Thoracic aorta (tissue), 2 donors: Measurements from ENCODE around the gene MAPKAPK3. TPM values are rescaled to one million over a fixed set of nuclear protein-coding genes. Genes with fewer than 3 reads are reported as not detected.

ENCODE experiments used
- ATAC-seq: fragments of 150-250 bp; one replicate; pipeline ENCODE4 v1.8.0; 2017; ENCODE audit warnings: low read depth; ENCODE audit not compliant: insufficient number of reproducible peaks, low FRiP score
- DNase-seq: peaks from one replicate; pipeline ENCODE4 v3.0.0-alpha.2; 2020; ENCODE audit warnings: low spot score
- H3K27ac ChIP-seq, 2 donors: fragments of 200-600 bp; sonication (generic); 1 replicate in 1 of 2; 2 replicates in 1 of 2; pipeline ENCODE4 v1.5.1; 2016; ENCODE audit warnings: mild to moderate bottlenecking in 2 of 2, moderate library complexity in 2 of 2
- H3K27me3 ChIP-seq: fragments of 200-600 bp; sonication (generic); replicated peaks from 2 replicates; pipeline ENCODE4 v1.6.0; 2016; ENCODE audit warnings: mild to moderate bottlenecking; ENCODE audit not compliant: insufficient read depth
- H3K36me3 ChIP-seq: fragments of 200-600 bp; sonication (generic); one replicate; pipeline ENCODE4 v1.5.1; 2016
- H3K4me1 ChIP-seq, 2 donors: fragments of 200-600 bp; sonication (generic); 1 replicate in 1 of 2; 2 replicates in 1 of 2; pipeline versions ENCODE4 v1.5.1 to v1.6.0; 2016; ENCODE audit warnings: low read depth in 2 of 2, mild to moderate bottlenecking in 1 of 2; ENCODE audit not compliant: control insufficient read depth in 1 of 2
- H3K4me3 ChIP-seq: fragments of 200-600 bp; sonication (generic); 2 replicates; pipeline ENCODE4 v1.5.1; 2016; ENCODE audit warnings: mild to moderate bottlenecking
- H3K9me3 ChIP-seq: fragments of 200-600 bp; sonication (generic); 2 replicates; pipeline ENCODE4 v1.5.1; 2016
- CTCF ChIP-seq: fragments of 200-600 bp; sonication (generic); IDR thresholded peaks from one replicate; pipeline ENCODE4 v1.5.1; 2019; ENCODE audit warnings: antibody characterized with exemption
- total RNA-seq, 2 donors: library from RNA; depleted of rRNA; stranded (reverse); fragments of >200 nt; gene quantifications; one replicate each; pipeline versions ENCODE4 v1.1.0 to v1.2.3, GENCODE V29; 2016

The MAPKAPK3 gene
- total RNA-seq, 2 donors from 2014 or later = 20.6 to 31.1 TPM

GRCh38 chr3:50648313-50648712, 31.4 kb downstream of the MAPKAPK3 start:
- Histone ChIP-seq H3K9me3 (no peaks in the 10 kb centered on the region), H3K36me3 (peaks cover 6% of the 10 kb centered on the region), H3K4me1 (peaks cover 0 to 27% of the 10 kb centered on the region in 2 donors), H3K4me3 (no peak overlapping the region), H3K27ac (no peak overlapping the region), H3K27me3 (no peaks in the 10 kb centered on the region)
- DNase-seq (no peak), ATAC-seq (no peak)
- TF ChIP-seq CTCF = no peak

GRCh38 chr3:50648944-50649343, 32.0 kb downstream of the MAPKAPK3 start:
- TF ChIP-seq CTCF = no peak
- Histone ChIP-seq H3K4me1 (peaks cover 0 to 21% of the 10 kb centered on the region in 2 donors), H3K27me3 (no peaks in the 10 kb centered on the region), H3K9me3 (no peaks in the 10 kb centered on the region), H3K36me3 (peaks cover 5% of the 10 kb centered on the region), H3K4me3 (no peak overlapping the region), H3K27ac (no peak overlapping the region)
- DNase-seq (no peak), ATAC-seq (no peak)

GRCh38 chr3:50649451-50649931, 32.5 kb downstream of the MAPKAPK3 start:
- ATAC-seq (no peak), DNase-seq (no peak)
- H3K9me3 ChIP-seq = no peaks in the 10 kb centered on the region
- H3K4me3 ChIP-seq = no peak overlapping the region
- H3K36me3 ChIP-seq = peaks cover 5% of the 10 kb centered on the region
- no peak overlapping the region for H3K27ac ChIP-seq
- no peaks in the 10 kb centered on the region for H3K27me3 ChIP-seq
- peaks cover 0 to 16% of the 10 kb centered on the region in 2 donors for H3K4me1 ChIP-seq
- TF ChIP-seq CTCF = no peak

GRCh38 chr3:50650018-50650417, 33.1 kb downstream of the MAPKAPK3 start:
- ATAC-seq = no peak
- Histone ChIP-seq H3K9me3 (no peaks in the 10 kb centered on the region), H3K27ac (no peak overlapping the region), H3K27me3 (no peaks in the 10 kb centered on the region), H3K4me1 (peaks cover 0 to 11% of the 10 kb centered on the region in 2 donors), H3K36me3 (peaks cover 5% of the 10 kb centered on the region), H3K4me3 (no peak overlapping the region)
- no peak for DNase-seq
- TF ChIP-seq CTCF = no peak

GRCh38 chr3:50651445-50651844, 34.5 kb downstream of the MAPKAPK3 start:
- ATAC-seq (no peak), DNase-seq (no peak)
- H3K4me3 ChIP-seq = no peak overlapping the region
- no peaks in the 10 kb centered on the region for H3K27me3 ChIP-seq
- H3K36me3 ChIP-seq = no peaks in the 10 kb centered on the region
- peaks cover 0 to 11% of the 10 kb centered on the region in 2 donors for H3K4me1 ChIP-seq
- H3K9me3 ChIP-seq = no peaks in the 10 kb centered on the region
- no peak for TF ChIP-seq CTCF
- H3K27ac ChIP-seq = no peak overlapping the region
